GM12892 (cell line): Measurements from ENCODE around the gene CSH2.

ENCODE experiments used
- POLR2A ChIP-seq: IDR thresholded peaks from 2 replicates; pipeline ENCODE4 v1.6.1; 2011; ENCODE audit warnings: low read depth, low read length, control low read depth
- POLR2AphosphoS5 ChIP-seq: IDR thresholded peaks from 2 replicates; pipeline ENCODE4 v1.6.1; 2011; ENCODE audit warnings: low read depth, low read length, control low read depth
- TAF1 ChIP-seq: IDR thresholded peaks from 2 replicates; pipeline ENCODE4 v1.6.1; 2011; ENCODE audit warnings: low read depth, mild to moderate bottlenecking, control low read depth, low read length, borderline replicate concordance

DNA sequence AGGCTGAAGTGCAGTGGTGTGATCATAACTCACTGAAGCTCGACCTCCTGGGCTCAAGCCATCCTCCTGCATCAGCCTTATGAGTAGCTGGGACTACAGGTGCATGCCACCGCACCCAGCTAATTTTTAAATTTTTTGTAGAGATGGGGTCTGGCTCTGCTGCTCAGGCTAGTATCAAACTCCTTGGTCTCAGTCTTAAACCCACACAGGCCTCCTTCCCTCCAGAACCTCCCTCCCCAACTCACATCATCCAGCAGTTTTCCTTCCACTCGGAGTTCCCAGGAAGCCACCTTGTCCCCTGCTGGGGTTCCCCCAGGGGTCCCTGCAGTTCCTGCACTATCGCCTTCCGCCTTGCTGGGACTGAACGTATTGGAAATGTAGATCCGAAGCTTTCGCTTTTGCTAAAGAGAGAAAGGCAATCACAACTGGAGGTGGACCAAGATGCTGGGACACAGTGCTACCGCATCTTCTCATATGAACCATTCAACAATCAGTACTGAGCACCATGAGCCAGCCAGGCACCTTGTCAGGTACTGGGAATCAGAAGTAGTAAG lies 38.2 kb downstream of the CSH2 start:
- TF ChIP-seq POLR2A (0 out of 2 replicates have a peak, but pooled peaks have one; percentile 22), POLR2AphosphoS5 (0 out of 2 replicates have a peak, but pooled peaks have one; percentile 6), TAF1 (no peak)
